Stimulated activated CD4-positive, alpha-beta T cell treated with anti-CD3 and anti-CD28 coated beads, TNF-alpha, amount 100 ng/mL, for 48 hours (primary cell): ENCODE measurements around the gene TMEM161A.
"Not testable (repeated sequence)": the region's sequence is repeated elsewhere in the genome, so short reads cannot be mapped to it uniquely, and the experiment has no call there.

Experiments used
- DNase-seq, 3 donors: peaks; one replicate each; pipeline ENCODE4 v3.0.0-alpha.2; 2020; ENCODE audit warnings: low read depth in 3 of 3

The TMEM161A gene

GRCh38 chr19:19122902-19123301 is 15.4 kb downstream of the TMEM161A start:
- no peak for DNase-seq

- no peak for DNase-seq
Observed at GRCh38 chr19:19121371-19121770, 16.9 kb downstream of the TMEM161A start.

- DNase-seq = peak in 1 of 3 donors; percentile 21
Observed at GRCh38 chr19:19120308-19121231, 17.7 kb downstream of the TMEM161A start.

- no peak for DNase-seq
Observed at GRCh38 chr19:19119325-19120237, 18.7 kb downstream of the TMEM161A start.

GRCh38 chr19:19115954-19116353 is 22.3 kb downstream of the TMEM161A start:
- DNase-seq = peak in 1 of 3 donors; percentile 50

GRCh38 chr19:19113040-19113626 is 25.1 kb downstream of the TMEM161A start:
- DNase-seq = no peak

- DNase-seq = no peak
Observed at GRCh38 chr19:19111967-19112580, 26.2 kb downstream of the TMEM161A start.

GRCh38 chr19:19111136-19111835 is 27.0 kb downstream of the TMEM161A start:
- no peak for DNase-seq

- DNase-seq = peak in 1 of 3 donors; percentile 17
Observed at GRCh38 chr19:19110410-19111135, 27.7 kb downstream of the TMEM161A start.

- no peak for DNase-seq
Observed at GRCh38 chr19:19109601-19110000, 28.7 kb downstream of the TMEM161A start.

- no peak for DNase-seq
Observed at GRCh38 chr19:19107654-19108053, 30.6 kb downstream of the TMEM161A start.

- DNase-seq = not testable (repeated sequence)
Observed at GRCh38 chr19:19106938-19107337, 31.3 kb downstream of the TMEM161A start.

GRCh38 chr19:19106056-19106551 is 32.2 kb downstream of the TMEM161A start:
- DNase-seq = no peak

GRCh38 chr19:19105365-19106055 is 32.8 kb downstream of the TMEM161A start:
- no peak for DNase-seq

- DNase-seq = no peak
Observed at GRCh38 chr19:19103167-19103566, 35.1 kb downstream of the TMEM161A start.

GRCh38 chr19:19102566-19102965 is 35.7 kb downstream of the TMEM161A start:
- not testable (repeated sequence) for DNase-seq

GRCh38 chr19:19101540-19101939 is 36.7 kb downstream of the TMEM161A start:
- DNase-seq = no peak

- DNase-seq = no peak
Observed at GRCh38 chr19:19098703-19099632, 39.3 kb downstream of the TMEM161A start.
